ENCODE data around the gene SMAD3. TPM values are rescaled to one million over a fixed set of nuclear protein-coding genes. Genes with fewer than 3 reads are reported as not detected.

SMAD3 gene
- total RNA-seq, 1 experiment from 2014 or later: 99.5 TPM

GRCh38 chr15:67085818-67086636 is 20.6 kb downstream of the SMAD3 start:
- 0 out of 2 replicates have a peak, but pooled peaks cover 7% of the 10 kb centered on the region for H4K20me1 ChIP-seq (ENCODE audit: insufficient read depth)
- ChIA-PET POLR2A (ENCODE audit: unreplicated experiment) (no interaction called here), CTCF (no interaction called here)
- H3K79me2 ChIP-seq (ENCODE audit: low read depth): peaks cover 100% of the 10 kb centered on the region
- H3K4me3 ChIP-seq: no peak overlapping the region
- peaks cover 98% of the 10 kb centered on the region for H3K4me1 ChIP-seq (replicated peaks; ENCODE audit: insufficient read depth)
- DNase-seq: peak in 1 of 2 experiments; percentile 47
- H3K27ac ChIP-seq: 0 out of 2 replicates have a peak overlapping the region, but pooled peaks have one; percentile 30
- intact Hi-C loops (cut with micrococcal nuclease; ENCODE audit: unreplicated experiment): no loop called here
- TF ChIP-seq EZH2 (IDR thresholded peaks at IDR 0.05; ENCODE audit: low read depth) (no peak), CTCF (conservative IDR thresholded peaks at IDR 0.05) (no peak)
- H3K9me3 ChIP-seq (ENCODE audit: insufficient read depth, low read depth): no peaks in the 10 kb centered on the region
- BruUV-seq (replicated peaks): no TSS peak
- H3K36me3 ChIP-seq (ENCODE audit: low read depth): peaks cover 15% of the 10 kb centered on the region
- peak overlapping the region; percentile 28; the same call in 1 of the 2 replicates for H3K4me2 ChIP-seq
- H3K27me3 ChIP-seq (ENCODE audit: insufficient read depth, low read depth): no peaks in the 10 kb centered on the region
- H3K9me2 ChIP-seq (ENCODE audit: insufficient read depth): no peaks in the 10 kb centered on the region
- peaks cover 63% of the 10 kb centered on the region for H3F3A ChIP-seq (ENCODE audit: insufficient read depth, low read depth)
- no peak overlapping the region for H2AFZ ChIP-seq

- intact Hi-C loops (cut with micrococcal nuclease; ENCODE audit: unreplicated experiment): no loop called here
These were observed 21.2 kb downstream of the SMAD3 start for GRCh38 chr15:67086637-67086914.

More at GRCh38 chr15:67086637-67086914, 21.2 kb downstream of the SMAD3 start:
- no peaks in the 10 kb centered on the region for H3K9me3 ChIP-seq (ENCODE audit: insufficient read depth, low read depth)
- TF ChIP-seq CTCF (conservative IDR thresholded peaks at IDR 0.05) (no peak), EZH2 (IDR thresholded peaks at IDR 0.05; ENCODE audit: low read depth) (no peak)
- 0 out of 2 replicates have a peak, but pooled peaks cover 7% of the 10 kb centered on the region for H4K20me1 ChIP-seq (ENCODE audit: insufficient read depth)
- ChIA-PET CTCF (no interaction called here), POLR2A (ENCODE audit: unreplicated experiment) (no interaction called here)
- H3K79me2 ChIP-seq (ENCODE audit: low read depth): peaks cover 96% of the 10 kb centered on the region
- BruUV-seq (replicated peaks): no TSS peak
- peak overlapping the region; percentile 28; the same call in 1 of the 2 replicates for H3K4me2 ChIP-seq
- peaks cover 96% of the 10 kb centered on the region for H3K4me1 ChIP-seq (replicated peaks; ENCODE audit: insufficient read depth)
- no peaks in the 10 kb centered on the region for H3K9me2 ChIP-seq (ENCODE audit: insufficient read depth)
- H3F3A ChIP-seq (ENCODE audit: insufficient read depth, low read depth): peaks cover 60% of the 10 kb centered on the region
- 0 out of 2 replicates have a peak overlapping the region, but pooled peaks have one; percentile 26 for H3K27ac ChIP-seq
- H3K27me3 ChIP-seq (ENCODE audit: insufficient read depth, low read depth): no peaks in the 10 kb centered on the region
- H2AFZ ChIP-seq: no peak overlapping the region
- peaks cover 11% of the 10 kb centered on the region for H3K36me3 ChIP-seq (ENCODE audit: low read depth)
- DNase-seq: no peak
- no peak overlapping the region for H3K4me3 ChIP-seq

Data from PC-9 (cell line).